ENCODE measurements around the gene CWC25. TPM values are rescaled to one million over a fixed set of nuclear protein-coding genes. Genes with fewer than 3 reads are reported as not detected.
A peak's percentile ranks its signal among the peaks of the same experiment; 100 is the strongest.

The CWC25 gene
- total RNA-seq, 1 donor from 2014 or later: 9.6 TPM

- TF ChIP-seq CTCF (conservative IDR thresholded peaks at IDR 0.05; ENCODE audit: low read depth, low read length): no peak
- no peak for DNase-seq (ENCODE audit: low read depth)
- peak overlapping the region; percentile 90 for H3K4me3 ChIP-seq (ENCODE audit: low read depth, low read length)
Observed at GRCh38 chr17:38870259-38871165, 45.4 kb upstream of the CWC25 start.

- DNase-seq (ENCODE audit: low read depth): no peak
- H3K4me3 ChIP-seq (ENCODE audit: low read depth, low read length): peak within 1 kb of the TSS; percentile 90
- TF ChIP-seq CTCF (conservative IDR thresholded peaks at IDR 0.05; ENCODE audit: low read depth, low read length): no peak
Observed at GRCh38 chr17:38869526-38870258, 44.6 kb upstream of the CWC25 start, which contains the start of gene LASP1. LASP1 (plus strand) TSS chr17:38870058; CDS start chr17:38870190, 132 bp downstream.

GRCh38 chr17:38868817-38869525 lies 43.9 kb upstream of the CWC25 start:
- TF ChIP-seq CTCF (conservative IDR thresholded peaks at IDR 0.05; ENCODE audit: low read depth, low read length): peak; percentile 42
- peak; percentile 72 for DNase-seq (ENCODE audit: low read depth)
- peak overlapping the region; percentile 90 for H3K4me3 ChIP-seq (ENCODE audit: low read depth, low read length)

- no peak for DNase-seq (ENCODE audit: low read depth)
- peak overlapping the region; percentile 90 for H3K4me3 ChIP-seq (ENCODE audit: low read depth, low read length)
- no peak for TF ChIP-seq CTCF (conservative IDR thresholded peaks at IDR 0.05; ENCODE audit: low read depth, low read length)
Observed at GRCh38 chr17:38867968-38868816, 43.1 kb upstream of the CWC25 start.

GRCh38 chr17:38867179-38867967 lies 42.3 kb upstream of the CWC25 start:
- H3K4me3 ChIP-seq (ENCODE audit: low read depth, low read length): peak overlapping the region; percentile 90
- no peak for DNase-seq (ENCODE audit: low read depth)
- TF ChIP-seq CTCF (conservative IDR thresholded peaks at IDR 0.05; ENCODE audit: low read depth, low read length): peak; percentile 25

Measured in epithelial cell of proximal tubule (primary cell).